Measurements from ENCODE around the gene PTPRN2.

Gene PTPRN2

GRCh38 chr7:157979636-157980340 lies 607.8 kb downstream of the PTPRN2 start:
- peak; percentile 3 for DNase-seq

- DNase-seq, result no peak
Measured at GRCh38 chr7:157978766-157979165, 608.9 kb downstream of the PTPRN2 start.

GRCh38 chr7:157977717-157978496 lies 609.7 kb downstream of the PTPRN2 start:
- DNase-seq, result no peak

GRCh38 chr7:157977306-157977705 lies 610.3 kb downstream of the PTPRN2 start:
- no peak for DNase-seq

GRCh38 chr7:157976406-157976805 lies 611.2 kb downstream of the PTPRN2 start:
- DNase-seq, result no peak

GRCh38 chr7:157975401-157976372 lies 611.9 kb downstream of the PTPRN2 start:
- no peak for DNase-seq

- no peak for DNase-seq
Measured at GRCh38 chr7:157974678-157975230, 612.9 kb downstream of the PTPRN2 start.

- DNase-seq, result no peak
Measured at GRCh38 chr7:157973971-157974677, 613.5 kb downstream of the PTPRN2 start.

- no peak for DNase-seq
Measured at GRCh38 chr7:157972914-157973313, 614.7 kb downstream of the PTPRN2 start.

GRCh38 chr7:157971501-157971900 lies 616.1 kb downstream of the PTPRN2 start:
- DNase-seq, result no peak

- no peak for DNase-seq
Measured at GRCh38 chr7:157970744-157971143, 616.9 kb downstream of the PTPRN2 start.

GRCh38 chr7:157969995-157970394 lies 617.6 kb downstream of the PTPRN2 start:
- DNase-seq, result no peak

GRCh38 chr7:157966490-157966889 lies 621.1 kb downstream of the PTPRN2 start:
- DNase-seq, result no peak

- no peak for DNase-seq
Measured at GRCh38 chr7:157964521-157964920, 623.1 kb downstream of the PTPRN2 start.

GRCh38 chr7:157964016-157964415 lies 623.6 kb downstream of the PTPRN2 start:
- no peak for DNase-seq

GRCh38 chr7:157963526-157963925 lies 624.1 kb downstream of the PTPRN2 start:
- no peak for DNase-seq

- DNase-seq, result no peak
Measured at GRCh38 chr7:157962458-157963306, 624.9 kb downstream of the PTPRN2 start.

- no peak for DNase-seq
Measured at GRCh38 chr7:157961731-157962457, 625.7 kb downstream of the PTPRN2 start.

GRCh38 chr7:157955348-157955999 lies 632.1 kb downstream of the PTPRN2 start:
- DNase-seq, result no peak

GRCh38 chr7:157954901-157955300 lies 632.7 kb downstream of the PTPRN2 start:
- DNase-seq, result no peak
